Left ventricle myocardium inferior (tissue), 1 donor: ENCODE measurements around the gene MAPK10. TPM values are rescaled to one million over a fixed set of nuclear protein-coding genes. Genes with fewer than 3 reads are reported as not detected.

ENCODE experiments used
- DNase-seq: peaks from one replicate; pipeline ENCODE4 v3.0.0-alpha.2; 2020
- H3K27ac ChIP-seq: fragments of 200-600 bp; replicated peaks from 2 replicates; pipeline ENCODE4 v1.8.0; 2021
- H3K27me3 ChIP-seq: fragments of 200-600 bp; 2 replicates; pipeline ENCODE4 v1.8.0; 2021; ENCODE audit warnings: low read depth
- H3K36me3 ChIP-seq: fragments of 200-600 bp; 2 replicates; pipeline ENCODE4 v1.8.0; 2021
- H3K4me1 ChIP-seq: fragments of 200-600 bp; 2 replicates; pipeline ENCODE4 v1.8.0; 2021
- H3K4me3 ChIP-seq: fragments of 200-600 bp; 2 replicates; pipeline ENCODE4 v1.8.0; 2021; ENCODE audit warnings: mild to moderate bottlenecking, moderate library complexity
- H3K9me3 ChIP-seq: fragments of 200-600 bp; replicated peaks from 2 replicates; pipeline ENCODE4 v1.8.0; 2021
- intact Hi-C: fragments of 100-400 bp; cut with micrococcal nuclease; formaldehyde crosslinking; loops from one replicate; pipeline ENCODE4 v1.11.0; 2022
- total RNA-seq: library from RNA; stranded (reverse); fragmentation: NEBNext Ultra II Directional; extraction: Animal tissue kit (Norgen Biotek cat#: 25700); gene quantifications from one replicate; pipeline ENCODE4 v1.2.1, GENCODE V29; 2021
- TF ChIP-seq, protein P1 (sequence below): fragments of 200-600 bp; IDR thresholded peaks from 2 replicates; pipeline ENCODE4 v1.8.0; 2021; ENCODE audit warnings: antibody characterized with exemption, mild to moderate bottlenecking, borderline replicate concordance
- donor health status: DM: no; HTN: yes; CAD: no; lungs with severe emphysema.

The MAPK10 gene
- total RNA-seq, 1 donor from 2014 or later: 4.0 TPM

DNA sequence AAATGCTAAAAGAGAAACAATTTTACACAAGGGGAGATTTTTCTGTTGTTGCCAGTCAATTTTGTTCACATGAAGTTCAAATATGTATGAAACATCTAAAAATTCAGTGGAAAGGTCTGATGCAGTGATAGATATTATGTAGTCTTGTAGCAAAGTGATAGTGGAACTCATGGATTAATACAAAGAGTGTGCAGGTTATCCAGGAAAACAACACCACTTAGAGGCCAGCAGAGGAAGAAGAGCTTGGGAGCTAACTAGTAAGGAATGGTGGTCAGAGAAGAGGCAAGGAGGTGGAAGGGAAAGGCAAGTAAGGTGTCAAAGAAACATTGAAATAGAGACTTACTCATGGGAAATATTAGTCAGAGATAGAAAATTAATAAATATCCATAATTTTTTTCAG, 395.6 kb downstream of the MAPK10 start:
- no peak for DNase-seq
- Histone ChIP-seq H3K9me3 (no peaks in the 10 kb centered on the region), H3K27ac (no peak overlapping the region), H3K4me3 (no peak overlapping the region), H3K36me3 (no peaks in the 10 kb centered on the region), H3K27me3 (no peaks in the 10 kb centered on the region), H3K4me1 (peaks cover 17% of the 10 kb centered on the region)
- TF ChIP-seq, protein P1, sequence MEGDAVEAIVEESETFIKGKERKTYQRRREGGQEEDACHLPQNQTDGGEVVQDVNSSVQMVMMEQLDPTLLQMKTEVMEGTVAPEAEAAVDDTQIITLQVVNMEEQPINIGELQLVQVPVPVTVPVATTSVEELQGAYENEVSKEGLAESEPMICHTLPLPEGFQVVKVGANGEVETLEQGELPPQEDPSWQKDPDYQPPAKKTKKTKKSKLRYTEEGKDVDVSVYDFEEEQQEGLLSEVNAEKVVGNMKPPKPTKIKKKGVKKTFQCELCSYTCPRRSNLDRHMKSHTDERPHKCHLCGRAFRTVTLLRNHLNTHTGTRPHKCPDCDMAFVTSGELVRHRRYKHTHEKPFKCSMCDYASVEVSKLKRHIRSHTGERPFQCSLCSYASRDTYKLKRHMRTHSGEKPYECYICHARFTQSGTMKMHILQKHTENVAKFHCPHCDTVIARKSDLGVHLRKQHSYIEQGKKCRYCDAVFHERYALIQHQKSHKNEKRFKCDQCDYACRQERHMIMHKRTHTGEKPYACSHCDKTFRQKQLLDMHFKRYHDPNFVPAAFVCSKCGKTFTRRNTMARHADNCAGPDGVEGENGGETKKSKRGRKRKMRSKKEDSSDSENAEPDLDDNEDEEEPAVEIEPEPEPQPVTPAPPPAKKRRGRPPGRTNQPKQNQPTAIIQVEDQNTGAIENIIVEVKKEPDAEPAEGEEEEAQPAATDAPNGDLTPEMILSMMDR: peak; percentile 31
- intact Hi-C loops: no loop called here

DNA sequence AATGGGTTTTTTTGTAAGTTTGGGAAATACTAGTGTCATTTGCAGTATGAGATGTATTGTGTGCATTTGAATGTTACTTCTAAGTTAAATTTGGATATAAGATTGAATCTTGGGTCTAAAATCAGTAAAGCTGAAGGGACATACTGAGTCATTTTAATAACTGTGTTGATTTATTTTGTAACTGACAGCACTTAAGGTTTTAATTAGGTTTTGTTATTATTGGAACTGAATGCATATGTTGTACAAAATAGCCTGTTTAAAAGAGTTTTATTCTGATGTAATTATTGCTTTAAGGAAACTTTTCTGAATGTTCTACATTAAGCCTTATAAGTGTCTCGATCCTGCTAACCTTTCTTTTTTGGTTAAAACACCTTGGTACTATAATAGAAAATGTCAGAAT, 396.6 kb downstream of the MAPK10 start:
- Histone ChIP-seq H3K4me3 (no peak overlapping the region), H3K9me3 (no peaks in the 10 kb centered on the region), H3K27me3 (no peaks in the 10 kb centered on the region), H3K27ac (no peak overlapping the region), H3K36me3 (no peaks in the 10 kb centered on the region), H3K4me1 (peaks cover 14% of the 10 kb centered on the region)
- TF ChIP-seq, protein P1: no peak
- no peak for DNase-seq
- intact Hi-C loops: no loop called here

DNA sequence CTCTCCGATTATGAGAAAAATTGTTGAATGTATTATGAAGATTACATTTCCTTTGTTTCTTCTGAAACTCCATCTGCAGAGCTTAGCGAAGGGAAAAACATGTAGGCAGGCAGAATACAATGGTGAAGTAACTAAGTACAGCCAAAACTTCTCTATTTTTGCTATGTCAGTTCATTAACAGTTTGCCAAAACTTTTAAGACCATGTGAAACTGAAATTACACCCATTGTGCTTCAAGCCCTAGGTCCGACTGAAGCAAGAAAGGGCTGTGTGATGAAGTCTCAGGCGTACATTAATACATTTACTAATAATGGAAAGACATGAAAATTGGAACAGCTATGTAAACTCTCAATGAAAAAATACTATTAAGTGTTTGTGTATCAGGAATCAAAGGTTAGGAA, 398.0 kb downstream of the MAPK10 start:
- Histone ChIP-seq H3K9me3 (no peaks in the 10 kb centered on the region), H3K27ac (no peak overlapping the region), H3K27me3 (no peaks in the 10 kb centered on the region), H3K36me3 (no peaks in the 10 kb centered on the region), H3K4me3 (no peak overlapping the region), H3K4me1 (peaks cover 12% of the 10 kb centered on the region)
- TF ChIP-seq, protein P1: no peak
- intact Hi-C loops: no loop called here
- no peak for DNase-seq

DNA sequence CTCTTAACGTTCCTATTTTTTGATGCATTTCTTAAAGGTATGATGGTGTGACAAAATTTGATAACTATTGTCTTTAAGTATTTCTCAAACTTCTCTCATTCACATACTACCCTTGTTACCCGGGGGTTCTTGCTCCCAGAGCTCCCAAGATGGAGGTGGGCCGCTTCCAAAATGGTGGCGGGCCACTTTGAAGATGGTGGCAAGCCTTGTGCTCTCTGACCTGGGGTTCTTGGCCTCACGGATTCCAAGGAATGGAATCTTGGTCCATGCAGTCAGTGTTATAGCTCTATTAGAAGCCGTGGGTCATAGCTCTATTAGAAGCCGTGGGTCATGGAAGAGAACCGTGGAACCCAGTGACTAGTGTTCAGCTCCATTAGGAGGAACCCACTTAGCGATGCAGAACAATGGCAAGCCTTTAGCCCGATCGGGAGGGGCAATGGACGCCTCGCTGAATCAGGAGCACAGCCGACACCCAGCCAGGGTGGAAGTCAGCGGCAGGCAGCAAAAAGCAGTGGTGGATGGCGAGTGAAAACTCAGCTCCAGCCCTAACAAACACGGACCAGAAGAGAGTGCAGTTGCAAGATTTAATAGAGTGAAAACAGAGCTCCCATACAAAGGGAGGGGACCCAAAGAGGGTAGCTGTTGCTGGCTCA, 403.4 kb downstream of the MAPK10 start:
- intact Hi-C loops: no loop called here
- Histone ChIP-seq H3K27ac (no peak overlapping the region), H3K36me3 (no peaks in the 10 kb centered on the region), H3K9me3 (no peaks in the 10 kb centered on the region), H3K4me3 (no peak overlapping the region), H3K4me1 (peaks cover 4% of the 10 kb centered on the region), H3K27me3 (no peaks in the 10 kb centered on the region)
- TF ChIP-seq, protein P1: no peak
- DNase-seq: no peak

DNA sequence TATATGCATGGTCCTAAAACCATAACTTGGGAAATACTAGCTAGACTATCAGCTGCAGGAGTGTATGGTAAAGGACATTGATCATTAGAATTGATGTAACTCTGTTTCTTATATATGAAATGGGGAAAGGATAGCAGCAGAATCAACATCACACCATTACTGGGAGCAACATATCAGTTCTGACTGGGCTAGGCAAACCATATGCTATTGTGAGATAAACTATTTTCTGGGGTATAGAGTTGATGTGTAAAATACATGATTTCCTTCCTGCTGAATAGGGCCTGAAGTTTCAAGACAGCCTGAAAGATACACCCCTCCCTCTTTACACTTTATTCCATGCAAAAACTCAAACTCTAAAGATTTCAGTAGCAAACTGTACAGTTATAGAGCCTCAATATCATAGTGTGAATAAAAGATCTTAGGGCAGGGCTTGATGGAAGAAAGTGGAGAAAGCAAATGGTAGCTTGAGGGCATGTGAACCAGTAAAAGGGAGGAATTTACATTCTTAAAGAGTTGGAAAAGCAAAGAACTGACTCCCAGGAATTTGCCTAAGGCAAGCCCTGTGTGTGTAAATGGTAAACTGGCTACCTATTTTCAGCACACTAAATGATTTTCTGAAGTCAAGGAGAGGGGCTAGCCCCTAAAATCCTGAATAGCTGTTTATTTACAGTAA, 404.1 kb downstream of the MAPK10 start:
- H3K9me3 ChIP-seq: no peaks in the 10 kb centered on the region
- DNase-seq: no peak
- H3K27ac ChIP-seq: no peak overlapping the region
- intact Hi-C loops: no loop called here
- no peaks in the 10 kb centered on the region for H3K36me3 ChIP-seq
- no peak overlapping the region for H3K4me3 ChIP-seq
- H3K27me3 ChIP-seq: no peaks in the 10 kb centered on the region
- TF ChIP-seq, protein P1: no peak
- H3K4me1 ChIP-seq: peaks cover 4% of the 10 kb centered on the region
